Endothelial cell of umbilical vein (primary cell): ENCODE data around the gene C1QTNF4. TPM values are rescaled to one million over a fixed set of nuclear protein-coding genes. Genes with fewer than 3 reads are reported as not detected.

ENCODE experiments used
- BruUV-seq: library from RNA; stranded (reverse); fragments of 400-500 nt; replicated peaks from 2 replicates; lab custom pipeline; 2021; lab: Mats Ljungman, UMichigan
- CTCF ChIA-PET: fragments of 300-600, 350-600 bp; sonication (Branson Sonifier 250); formaldehyde crosslinking; loops from one replicate; lab custom pipeline; 2021; ENCODE audit warnings: antibody characterized with exemption, inconsistent platforms; lab: Charles Lee
- POLR2A ChIA-PET: fragments of 300-600, 350-600 bp; sonication (Branson Sonifier 250); formaldehyde crosslinking; loops from one replicate; lab custom pipeline; 2021; ENCODE audit warnings: antibody characterized with exemption, inconsistent platforms; lab: Charles Lee
- DNase-seq: peaks from one replicate; pipeline ENCODE4 v3.0.0-alpha.2; 2011; ENCODE audit warnings: low read depth, low spot score
- FAIRE-seq: peaks from 2 replicates; lab custom pipeline; 2011; peaks lifted over from hg19 to GRCh38; lab: Jason Lieb, UNC
- H2AFZ ChIP-seq: 2 replicates; pipeline ENCODE4 v1.6.0; 2012; ENCODE audit warnings: low read depth, low read length, control low read depth, inconsistent platforms
- H3K27ac ChIP-seq: 2 replicates; pipeline ENCODE4 v1.5.1; 2011; ENCODE audit warnings: low read depth, mild to moderate bottlenecking, control low read depth, low read length, moderate library complexity; ENCODE audit not compliant: insufficient read depth
- H3K27me3 ChIP-seq, 2 experiments: 2 replicates each; pipeline versions ENCODE4 v1.6.0 to v1.6.1; 2011; ENCODE audit warnings: low read length in 2 of 2, mixed read lengths in 1 of 2; ENCODE audit not compliant: control insufficient read depth in 2 of 2, insufficient read depth in 2 of 2
- H3K36me3 ChIP-seq, 2 experiments: 2 replicates in 1 of 2; 3 replicates in 1 of 2; pipeline ENCODE4 v1.5.1; 2011; ENCODE audit warnings: low read length in 2 of 2, mild to moderate bottlenecking in 1 of 2, moderate library complexity in 1 of 2; ENCODE audit not compliant: control insufficient read depth in 2 of 2, insufficient read depth in 2 of 2; ENCODE audit errors: extremely low read depth in 1 of 2
- H3K4me1 ChIP-seq: 3 replicates; pipeline ENCODE4 v1.5.1; 2011; ENCODE audit warnings: mild to moderate bottlenecking, low read length; ENCODE audit not compliant: control insufficient read depth, insufficient read depth; ENCODE audit errors: extremely low read depth
- H3K4me2 ChIP-seq: 2 replicates; pipeline ENCODE4 v1.6.1; 2011; ENCODE audit warnings: low read length, control low read depth, mixed read lengths; ENCODE audit not compliant: insufficient read depth
- H3K4me3 ChIP-seq, 3 experiments: fragments of 200-600 bp in 1 of 3; sonication (generic), shearing (Covaris generic) in 1 of 3; replicated peaks in 1 of 3; 2 replicates each; pipeline ENCODE4 v1.5.1; 2011 to 2016; ENCODE audit warnings: control low read depth in 3 of 3, low read length in 3 of 3, mild to moderate bottlenecking in 2 of 3, inconsistent platforms in 1 of 3, low read depth in 1 of 3, moderate library complexity in 1 of 3; ENCODE audit not compliant: insufficient read depth in 1 of 3
- H3K79me2 ChIP-seq: 2 replicates; pipeline ENCODE4 v1.6.0; 2012; ENCODE audit warnings: low read length, inconsistent platforms; ENCODE audit not compliant: control insufficient read depth, insufficient read depth
- H3K9ac ChIP-seq: replicated peaks from 2 replicates; pipeline ENCODE3; 2011; ENCODE audit warnings: low read length, control low read depth; ENCODE audit not compliant: insufficient read depth; ENCODE audit errors: extremely low read depth
- H3K9me1 ChIP-seq: replicated peaks from 3 replicates; pipeline ENCODE4 v1.6.0; 2011; ENCODE audit warnings: mild to moderate bottlenecking, low read length; ENCODE audit not compliant: control insufficient read depth, insufficient read depth; ENCODE audit errors: extremely low read depth
- H3K9me3 ChIP-seq: replicated peaks from 2 replicates; pipeline ENCODE4 v1.5.1; 2012; ENCODE audit warnings: low read length, inconsistent platforms; ENCODE audit not compliant: control insufficient read depth, insufficient read depth
- H4K20me1 ChIP-seq: replicated peaks from 2 replicates; pipeline ENCODE3; 2011; ENCODE audit warnings: mild to moderate bottlenecking, low read length; ENCODE audit not compliant: control insufficient read depth, insufficient read depth; ENCODE audit errors: extremely low read depth
- EZH2 ChIP-seq: IDR thresholded peaks from 2 replicates; pipeline ENCODE4 v1.6.1; 2012; ENCODE audit warnings: borderline replicate concordance, low read depth, mild to moderate bottlenecking, moderate library complexity, low read length, inconsistent platforms; ENCODE audit not compliant: severe bottlenecking
- FOS ChIP-seq: IDR thresholded peaks from 2 replicates; pipeline ENCODE4 v1.6.1; 2011; ENCODE audit warnings: mild to moderate bottlenecking, low read length, moderate library complexity, borderline replicate concordance; ENCODE audit not compliant: insufficient read depth
- GATA2 ChIP-seq: IDR thresholded peaks from 2 replicates; pipeline ENCODE4 v1.7.0; 2011; ENCODE audit warnings: low read depth, mild to moderate bottlenecking, moderate library complexity, mixed read lengths, low read length; ENCODE audit not compliant: insufficient read length, insufficient read depth
- JUN ChIP-seq: IDR thresholded peaks from 2 replicates; pipeline ENCODE4 v1.6.1; 2011; ENCODE audit warnings: borderline replicate concordance, low read depth; ENCODE audit not compliant: insufficient read length, insufficient read depth
- MYC ChIP-seq: IDR thresholded peaks from one replicate; pipeline ENCODE4 v1.6.1; 2011; ENCODE audit warnings: mild to moderate bottlenecking, low read depth, low read length
- POLR2A ChIP-seq: IDR thresholded peaks from 2 replicates; pipeline ENCODE4 v1.6.1; 2012; ENCODE audit warnings: low read depth, mild to moderate bottlenecking, control low read depth, low read length
- POLR2AphosphoS5 ChIP-seq: IDR thresholded peaks from 2 replicates; pipeline ENCODE4 v1.6.1; 2012; ENCODE audit warnings: low read depth, mild to moderate bottlenecking, control low read depth, low read length, moderate library complexity; ENCODE audit not compliant: insufficient read depth
- dilution Hi-C: fragments of 300-500 bp; cut with MboI; formaldehyde crosslinking; loops from one replicate; pipeline ENCODE4 v1.15.0; 2019; ENCODE audit warnings: low sequenced_read_pairs; ENCODE audit not compliant: extremely low pct_ligation_motif_present
- intact Hi-C: fragments of 100-400 bp; cut with micrococcal nuclease; formaldehyde crosslinking; loops from one replicate; pipeline ENCODE4 v1.10.0; 2022
- polyA plus RNA-seq, 4 experiments: library from polyadenylated mRNA; depleted of rRNA in 3 of 4; stranded (reverse) in 3 of 4; unstranded in 1 of 4; fragments of >200 nt; gene quantifications; 2 replicates each; pipeline versions ENCODE4 v1.2.1 to v1.2.3, GENCODE V29; 2011 to 2012; ENCODE audit warnings: missing spikeins in 1 of 4
- small RNA-seq: library from RNA; depleted of rRNA; stranded (forward); fragments of <200 nt; gene quantifications from one replicate; pipeline ENCODE3, GENCODE V24; 2012; ENCODE audit warnings: low replicate concordance, low read depth; ENCODE audit not compliant: insufficient read depth, insufficient read length
- total RNA-seq: library from RNA; stranded (reverse); gene quantifications from 2 replicates; pipeline ENCODE4 v1.2.3, GENCODE V29; 2021
- TF ChIP-seq, protein P1 (sequence below), 2 donors: IDR thresholded peaks; 1 replicate in 1 of 2; 2 replicates in 1 of 2; pipeline ENCODE4 v1.5.1; 2011; ENCODE audit warnings: low read length in 2 of 2, mild to moderate bottlenecking in 2 of 2, moderate library complexity in 2 of 2, control low read depth in 1 of 2, inconsistent platforms in 1 of 2, low read depth in 1 of 2; ENCODE audit not compliant: insufficient read depth in 1 of 2; ENCODE audit errors: extremely low read depth in 1 of 2
- TF ChIP-seq, protein P2 (sequence below): IDR thresholded peaks from 2 replicates; pipeline ENCODE4 v1.6.1; 2011; ENCODE audit not compliant: insufficient read depth, insufficient read length

C1QTNF4 gene
- total and polyA plus RNA-seq, 2 donors (not counting 3 experiments of a cell fraction or from before 2014, with no cell fraction given): 1.7 to 5.4 TPM

DNA sequence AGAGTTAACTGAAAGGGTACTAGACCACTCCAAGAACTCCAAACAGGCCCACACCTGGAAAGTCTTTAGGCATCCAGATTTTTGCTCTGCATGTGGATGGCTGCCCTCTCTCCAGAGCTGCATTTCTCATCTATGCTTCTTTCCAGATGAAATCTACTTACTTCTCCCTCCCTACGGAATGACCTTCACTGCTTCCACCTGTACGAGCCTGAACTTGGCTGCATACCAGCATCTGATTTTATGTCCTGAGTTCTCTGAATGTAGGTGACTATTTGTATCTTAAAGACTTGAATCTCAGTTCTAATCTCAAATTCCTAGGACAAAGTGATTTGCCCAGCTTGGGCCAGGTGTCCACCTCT is 54.6 kb downstream of the C1QTNF4 start:
- H3K9ac ChIP-seq: no peak overlapping the region
- no peaks in the 10 kb centered on the region for H3K9me3 ChIP-seq
- peak overlapping the region; percentile 85 for H3K4me2 ChIP-seq
- no TSS peak for BruUV-seq
- intact Hi-C loops (loop anchor here (2.0 kb wide), 2 partner anchors 13 to 15 kb away; partner anchors contain the start of gene CELF1), dilution Hi-C loops (no loop called here)
- CTCF ChIA-PET: interaction anchor here (1.0 to 4.9 kb wide), 6 partner anchors 12 to 73 kb away, joined by 3 to 41 read pairs (median 5); partner anchors contain the start of gene CELF1
- FAIRE-seq (no peak), DNase-seq (no peak)
- no peaks in the 10 kb centered on the region for H3K9me1 ChIP-seq
- no peaks in the 10 kb centered on the region for H3K27me3 ChIP-seq
- H3K4me3 ChIP-seq: peak overlapping the region in 1 of 3 experiments; percentile 3
- POLR2A ChIA-PET: no interaction called here
- peaks cover 27% of the 10 kb centered on the region for H3K4me1 ChIP-seq
- H3K27ac ChIP-seq: peak overlapping the region; percentile 34
- peaks cover 17% of the 10 kb centered on the region for H4K20me1 ChIP-seq
- H3K36me3 ChIP-seq: no peaks in the 10 kb centered on the region
- H2AFZ ChIP-seq: no peak overlapping the region
- TF ChIP-seq FOS (no peak), POLR2A (no peak), JUN (no peak), POLR2AphosphoS5 (no peak), EZH2 (no peak), MYC (no peak), GATA2 (no peak)
- TF ChIP-seq, protein P1, sequence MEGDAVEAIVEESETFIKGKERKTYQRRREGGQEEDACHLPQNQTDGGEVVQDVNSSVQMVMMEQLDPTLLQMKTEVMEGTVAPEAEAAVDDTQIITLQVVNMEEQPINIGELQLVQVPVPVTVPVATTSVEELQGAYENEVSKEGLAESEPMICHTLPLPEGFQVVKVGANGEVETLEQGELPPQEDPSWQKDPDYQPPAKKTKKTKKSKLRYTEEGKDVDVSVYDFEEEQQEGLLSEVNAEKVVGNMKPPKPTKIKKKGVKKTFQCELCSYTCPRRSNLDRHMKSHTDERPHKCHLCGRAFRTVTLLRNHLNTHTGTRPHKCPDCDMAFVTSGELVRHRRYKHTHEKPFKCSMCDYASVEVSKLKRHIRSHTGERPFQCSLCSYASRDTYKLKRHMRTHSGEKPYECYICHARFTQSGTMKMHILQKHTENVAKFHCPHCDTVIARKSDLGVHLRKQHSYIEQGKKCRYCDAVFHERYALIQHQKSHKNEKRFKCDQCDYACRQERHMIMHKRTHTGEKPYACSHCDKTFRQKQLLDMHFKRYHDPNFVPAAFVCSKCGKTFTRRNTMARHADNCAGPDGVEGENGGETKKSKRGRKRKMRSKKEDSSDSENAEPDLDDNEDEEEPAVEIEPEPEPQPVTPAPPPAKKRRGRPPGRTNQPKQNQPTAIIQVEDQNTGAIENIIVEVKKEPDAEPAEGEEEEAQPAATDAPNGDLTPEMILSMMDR (IDR thresholded peaks at IDR 0.05; ENCODE audit: extremely low read depth in 1 of 2, insufficient read depth in 1 of 2, low read depth in 1 of 2, low read length in 2 of 2): no peak
- TF ChIP-seq, protein P2, sequence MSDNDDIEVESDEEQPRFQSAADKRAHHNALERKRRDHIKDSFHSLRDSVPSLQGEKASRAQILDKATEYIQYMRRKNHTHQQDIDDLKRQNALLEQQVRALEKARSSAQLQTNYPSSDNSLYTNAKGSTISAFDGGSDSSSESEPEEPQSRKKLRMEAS: no peak
- peaks cover 95% of the 10 kb centered on the region for H3K79me2 ChIP-seq

Small RNA genes within 50 kb of the gene (small RNA-seq; reads per million reads assigned to genes)
- gene RN7SL652P: not detected
- not detected for gene RNU5E-10P

Other genes starting within 250 kb of the C1QTNF4 start
- gene MYBPC3, start 241.7 kb downstream of the C1QTNF4 start, total RNA-seq: not detected in 2 replicates
- gene MYBPC3, start 241.7 kb downstream of the C1QTNF4 start, polyA plus RNA-seq: not detected in 2 replicates
- gene SPI1, start 215.9 kb downstream of the C1QTNF4 start, total RNA-seq: not detected in 2 replicates
- not detected in 2 replicates for gene SPI1, start 215.9 kb downstream of the C1QTNF4 start, polyA plus RNA-seq
- 86.3 and 91.9 TPM in 2 replicates for gene SLC39A13, start 185.8 kb downstream of the C1QTNF4 start, total RNA-seq
- gene SLC39A13, start 185.8 kb downstream of the C1QTNF4 start, polyA plus RNA-seq: 94.3 and 124 TPM in 2 replicates
- gene PSMC3, start 168.0 kb downstream of the C1QTNF4 start, total RNA-seq: 202 and 203 TPM in 2 replicates
- 153 and 179 TPM in 2 replicates for gene PSMC3, start 168.0 kb downstream of the C1QTNF4 start, polyA plus RNA-seq
- 1.6 TPM in 2 replicates for gene RAPSN, start 145.3 kb downstream of the C1QTNF4 start, total RNA-seq
- gene RAPSN, start 145.3 kb downstream of the C1QTNF4 start, polyA plus RNA-seq: 0.18 and 0.27 TPM in 2 replicates
- gene CELF1, start 41.3 kb downstream of the C1QTNF4 start, total RNA-seq: 113 and 120 TPM in 2 replicates
- gene CELF1, start 41.3 kb downstream of the C1QTNF4 start, polyA plus RNA-seq: 58.9 and 66.3 TPM in 2 replicates
- 44.6 and 46.6 TPM in 2 replicates for gene PTPMT1, start 28.8 kb downstream of the C1QTNF4 start, total RNA-seq
- gene PTPMT1, start 28.8 kb downstream of the C1QTNF4 start, polyA plus RNA-seq: 83.1 and 96.9 TPM in 2 replicates
- gene KBTBD4, start 15.4 kb downstream of the C1QTNF4 start, total RNA-seq: 16.3 and 16.6 TPM in 2 replicates
- gene KBTBD4, start 15.4 kb downstream of the C1QTNF4 start, polyA plus RNA-seq: 23.2 and 24.9 TPM in 2 replicates
- gene NDUFS3, start 15.3 kb downstream of the C1QTNF4 start, total RNA-seq: 91.8 and 99.7 TPM in 2 replicates
- 149 and 169 TPM in 2 replicates for gene NDUFS3, start 15.3 kb downstream of the C1QTNF4 start, polyA plus RNA-seq
- not detected in 2 replicates for gene FAM180B, start 7.7 kb downstream of the C1QTNF4 start, total RNA-seq
- gene FAM180B, start 7.7 kb downstream of the C1QTNF4 start, polyA plus RNA-seq: not detected in 2 replicates
- gene MTCH2, start 48.1 kb upstream of the C1QTNF4 start, total RNA-seq: 134 and 138 TPM in 2 replicates
- 111 and 144 TPM in 2 replicates for gene MTCH2, start 48.1 kb upstream of the C1QTNF4 start, polyA plus RNA-seq
- 0.86 TPM in 1 of 2 replicates, not detected in the other for gene AGBL2, start 121.0 kb upstream of the C1QTNF4 start, total RNA-seq
- 0.08 and 0.24 TPM in 2 replicates for gene AGBL2, start 121.0 kb upstream of the C1QTNF4 start, polyA plus RNA-seq
- gene FNBP4, start 172.9 kb upstream of the C1QTNF4 start, total RNA-seq: 121 and 130 TPM in 2 replicates
- 114 and 121 TPM in 2 replicates for gene FNBP4, start 172.9 kb upstream of the C1QTNF4 start, polyA plus RNA-seq